Measurements from ENCODE around the gene CAMK1D.

DNA sequence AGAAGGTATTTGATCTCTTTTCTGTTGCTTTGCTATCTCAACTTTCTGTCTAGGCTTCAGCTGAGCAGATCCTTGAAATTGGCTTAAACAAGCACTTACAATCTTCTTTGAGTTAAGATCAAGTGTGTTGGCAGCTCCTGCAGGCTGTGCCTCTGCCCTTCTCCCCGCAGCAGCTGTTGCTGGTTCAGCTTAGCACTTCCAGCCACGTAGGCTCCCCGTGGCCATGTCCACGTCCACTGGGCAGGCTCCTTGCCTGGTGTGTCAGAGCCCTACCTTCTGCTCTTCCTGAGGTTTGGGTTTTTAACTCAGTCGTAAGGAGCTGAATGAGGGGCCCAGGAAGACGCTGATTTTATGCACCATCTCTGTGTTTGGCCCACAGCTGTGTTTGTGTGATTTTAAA lies 47.2 kb downstream of the CAMK1D start:
- no peak for TF ChIP-seq ZFP3 (CRISPR knock-in tag; IDR thresholded peaks at IDR 0.05)
- no peak for TF ChIP-seq SNAI2 (CRISPR knock-in tag; IDR thresholded peaks at IDR 0.05)
- no peak for TF ChIP-seq RARB (CRISPR knock-in tag; IDR thresholded peaks at IDR 0.05)
- TF ChIP-seq, protein P1, sequence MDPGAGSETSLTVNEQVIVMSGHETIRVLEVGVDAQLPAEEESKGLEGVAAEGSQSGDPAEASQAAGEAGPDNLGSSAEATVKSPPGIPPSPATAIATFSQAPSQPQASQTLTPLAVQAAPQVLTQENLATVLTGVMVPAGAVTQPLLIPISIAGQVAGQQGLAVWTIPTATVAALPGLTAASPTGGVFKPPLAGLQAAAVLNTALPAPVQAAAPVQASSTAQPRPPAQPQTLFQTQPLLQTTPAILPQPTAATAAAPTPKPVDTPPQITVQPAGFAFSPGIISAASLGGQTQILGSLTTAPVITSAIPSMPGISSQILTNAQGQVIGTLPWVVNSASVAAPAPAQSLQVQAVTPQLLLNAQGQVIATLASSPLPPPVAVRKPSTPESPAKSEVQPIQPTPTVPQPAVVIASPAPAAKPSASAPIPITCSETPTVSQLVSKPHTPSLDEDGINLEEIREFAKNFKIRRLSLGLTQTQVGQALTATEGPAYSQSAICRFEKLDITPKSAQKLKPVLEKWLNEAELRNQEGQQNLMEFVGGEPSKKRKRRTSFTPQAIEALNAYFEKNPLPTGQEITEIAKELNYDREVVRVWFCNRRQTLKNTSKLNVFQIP (CRISPR knock-in tag; IDR thresholded peaks at IDR 0.05; ENCODE audit: borderline replicate concordance, low read depth), result no peak
- no peak for TF ChIP-seq ZNF565 (CRISPR knock-in tag; conservative IDR thresholded peaks at IDR 0.05; ENCODE audit: low read depth)
- TF ChIP-seq, protein P2, sequence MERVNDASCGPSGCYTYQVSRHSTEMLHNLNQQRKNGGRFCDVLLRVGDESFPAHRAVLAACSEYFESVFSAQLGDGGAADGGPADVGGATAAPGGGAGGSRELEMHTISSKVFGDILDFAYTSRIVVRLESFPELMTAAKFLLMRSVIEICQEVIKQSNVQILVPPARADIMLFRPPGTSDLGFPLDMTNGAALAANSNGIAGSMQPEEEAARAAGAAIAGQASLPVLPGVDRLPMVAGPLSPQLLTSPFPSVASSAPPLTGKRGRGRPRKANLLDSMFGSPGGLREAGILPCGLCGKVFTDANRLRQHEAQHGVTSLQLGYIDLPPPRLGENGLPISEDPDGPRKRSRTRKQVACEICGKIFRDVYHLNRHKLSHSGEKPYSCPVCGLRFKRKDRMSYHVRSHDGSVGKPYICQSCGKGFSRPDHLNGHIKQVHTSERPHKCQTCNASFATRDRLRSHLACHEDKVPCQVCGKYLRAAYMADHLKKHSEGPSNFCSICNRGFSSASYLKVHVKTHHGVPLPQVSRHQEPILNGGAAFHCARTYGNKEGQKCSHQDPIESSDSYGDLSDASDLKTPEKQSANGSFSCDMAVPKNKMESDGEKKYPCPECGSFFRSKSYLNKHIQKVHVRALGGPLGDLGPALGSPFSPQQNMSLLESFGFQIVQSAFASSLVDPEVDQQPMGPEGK (CRISPR knock-in tag; IDR thresholded peaks at IDR 0.05; ENCODE audit: borderline replicate concordance), result no peak
- no peak for TF ChIP-seq OSR1 (CRISPR knock-in tag; IDR thresholded peaks at IDR 0.05)
- TF ChIP-seq, protein P3, sequence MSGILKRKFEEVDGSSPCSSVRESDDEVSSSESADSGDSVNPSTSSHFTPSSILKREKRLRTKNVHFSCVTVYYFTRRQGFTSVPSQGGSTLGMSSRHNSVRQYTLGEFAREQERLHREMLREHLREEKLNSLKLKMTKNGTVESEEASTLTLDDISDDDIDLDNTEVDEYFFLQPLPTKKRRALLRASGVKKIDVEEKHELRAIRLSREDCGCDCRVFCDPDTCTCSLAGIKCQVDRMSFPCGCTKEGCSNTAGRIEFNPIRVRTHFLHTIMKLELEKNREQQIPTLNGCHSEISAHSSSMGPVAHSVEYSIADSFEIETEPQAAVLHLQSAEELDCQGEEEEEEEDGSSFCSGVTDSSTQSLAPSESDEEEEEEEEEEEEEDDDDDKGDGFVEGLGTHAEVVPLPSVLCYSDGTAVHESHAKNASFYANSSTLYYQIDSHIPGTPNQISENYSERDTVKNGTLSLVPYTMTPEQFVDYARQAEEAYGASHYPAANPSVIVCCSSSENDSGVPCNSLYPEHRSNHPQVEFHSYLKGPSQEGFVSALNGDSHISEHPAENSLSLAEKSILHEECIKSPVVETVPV (CRISPR knock-in tag; IDR thresholded peaks at IDR 0.05), result no peak
- TF ChIP-seq GLIS3 (CRISPR knock-in tag; IDR thresholded peaks at IDR 0.05), result no peak
- no peak for TF ChIP-seq ZFP30 (CRISPR knock-in tag; IDR thresholded peaks at IDR 0.05)
- TF ChIP-seq TCF4 (CRISPR knock-in tag; IDR thresholded peaks at IDR 0.05; ENCODE audit: borderline replicate concordance), result no peak
- TF ChIP-seq, protein P4, sequence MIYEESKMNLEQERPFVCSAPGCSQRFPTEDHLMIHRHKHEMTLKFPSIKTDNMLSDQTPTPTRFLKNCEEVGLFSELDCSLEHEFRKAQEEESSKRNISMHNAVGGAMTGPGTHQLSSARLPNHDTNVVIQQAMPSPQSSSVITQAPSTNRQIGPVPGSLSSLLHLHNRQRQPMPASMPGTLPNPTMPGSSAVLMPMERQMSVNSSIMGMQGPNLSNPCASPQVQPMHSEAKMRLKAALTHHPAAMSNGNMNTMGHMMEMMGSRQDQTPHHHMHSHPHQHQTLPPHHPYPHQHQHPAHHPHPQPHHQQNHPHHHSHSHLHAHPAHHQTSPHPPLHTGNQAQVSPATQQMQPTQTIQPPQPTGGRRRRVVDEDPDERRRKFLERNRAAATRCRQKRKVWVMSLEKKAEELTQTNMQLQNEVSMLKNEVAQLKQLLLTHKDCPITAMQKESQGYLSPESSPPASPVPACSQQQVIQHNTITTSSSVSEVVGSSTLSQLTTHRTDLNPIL (CRISPR knock-in tag; IDR thresholded peaks at IDR 0.05; ENCODE audit: low read depth), result no peak

Data from SK-N-SH treated with all-trans-retinoic acid at 6 μM for 48 hours (cell line).